Loucy (cell line): ENCODE results near the gene PRPSAP1.

ENCODE experiments used
- H2AFZ ChIP-seq: fragments of 200-600 bp; sonication (generic); 2 replicates; pipeline ENCODE4 v1.6.0; 2016; ENCODE audit warnings: antibody characterized with exemption, mild to moderate bottlenecking, low read length, moderate library complexity
- H3F3A ChIP-seq: fragments of 200-600 bp; 2 replicates; pipeline ENCODE4 v1.6.0; 2016; ENCODE audit warnings: antibody characterized with exemption, low read depth, mild to moderate bottlenecking
- H3K27me3 ChIP-seq: fragments of 200-600 bp; sonication (generic); 2 replicates; pipeline ENCODE4 v1.6.1; 2014; ENCODE audit warnings: low read length, mild to moderate bottlenecking; ENCODE audit not compliant: insufficient read depth, poor library complexity, severe bottlenecking
- H3K36me3 ChIP-seq: fragments of 200-600 bp; sonication (generic); 2 replicates; pipeline ENCODE4 v1.6.1; 2016; ENCODE audit warnings: low read length; ENCODE audit not compliant: insufficient read depth
- H3K4me1 ChIP-seq: fragments of 200-600 bp; sonication (generic); 2 replicates; pipeline ENCODE4 v1.5.1; 2014; ENCODE audit warnings: low read length, mild to moderate bottlenecking; ENCODE audit not compliant: insufficient read depth, poor library complexity, severe bottlenecking
- H3K4me2 ChIP-seq: fragments of 200-600 bp; sonication (generic); 2 replicates; pipeline ENCODE4 v1.6.0; 2014; ENCODE audit warnings: antibody characterized with exemption, low read length, low read depth, mild to moderate bottlenecking; ENCODE audit not compliant: poor library complexity, severe bottlenecking
- H3K4me3 ChIP-seq: fragments of 200-600 bp; sonication (generic); 2 replicates; pipeline ENCODE4 v1.5.1; 2014; ENCODE audit warnings: low read length, mild to moderate bottlenecking, mixed read lengths; ENCODE audit not compliant: poor library complexity, severe bottlenecking
- H3K79me2 ChIP-seq: fragments of 200-600 bp; sonication (generic); 2 replicates; pipeline ENCODE4 v1.6.1; 2014; ENCODE audit warnings: low read length; ENCODE audit not compliant: insufficient read depth
- H3K9ac ChIP-seq: fragments of 200-600 bp; sonication (generic); 2 replicates; pipeline ENCODE4 v1.6.0; 2014; ENCODE audit warnings: mild to moderate bottlenecking, low read depth, low read length, moderate library complexity; ENCODE audit not compliant: poor library complexity, severe bottlenecking
- H3K9me2 ChIP-seq: fragments of 200-600 bp; sonication (generic); replicated peaks from 2 replicates; pipeline ENCODE4 v1.6.1; 2016; ENCODE audit warnings: low read depth, low read length, mixed read lengths
- H3K9me3 ChIP-seq: fragments of 200-600 bp; sonication (generic); 2 replicates; pipeline ENCODE4 v1.6.1; 2014; ENCODE audit warnings: mild to moderate bottlenecking, antibody characterized with exemption, low read length, low read depth; ENCODE audit not compliant: insufficient read depth
- H4K20me1 ChIP-seq: fragments of 200-600 bp; sonication (generic); 2 replicates; pipeline ENCODE4 v1.6.0; 2014; ENCODE audit warnings: antibody characterized with exemption, low read length, mild to moderate bottlenecking; ENCODE audit not compliant: insufficient read depth, poor library complexity, severe bottlenecking
- EZH2phosphoT487 ChIP-seq: fragments of 200-600 bp; IDR thresholded peaks from 2 replicates; pipeline ENCODE4 v1.6.1; 2018; ENCODE audit warnings: antibody characterized with exemption, mild to moderate bottlenecking, moderate library complexity, borderline replicate concordance
- TF ChIP-seq, protein P1 (sequence below): fragments of 200-600 bp; sonication (generic); conservative IDR thresholded peaks from 2 replicates; pipeline ENCODE4 v1.5.1; 2014; ENCODE audit warnings: mild to moderate bottlenecking, antibody characterized with exemption, low read length

Gene PRPSAP1

GRCh38 chr17:76280650-76281049 lies 73.1 kb downstream of the PRPSAP1 start:
- Histone ChIP-seq H4K20me1 (no peaks in the 10 kb centered on the region), H2AFZ (no peak overlapping the region), H3K9ac (no peak overlapping the region), H3K27me3 (no peaks in the 10 kb centered on the region), H3K9me3 (no peaks in the 10 kb centered on the region), H3K36me3 (no peaks in the 10 kb centered on the region), H3F3A (no peaks in the 10 kb centered on the region), H3K4me1 (no peaks in the 10 kb centered on the region), H3K4me2 (no peak overlapping the region), H3K9me2 (no peaks in the 10 kb centered on the region), H3K79me2 (no peaks in the 10 kb centered on the region), H3K4me3 (no peak overlapping the region)
- no peak for TF ChIP-seq EZH2phosphoT487
- TF ChIP-seq, protein P1, sequence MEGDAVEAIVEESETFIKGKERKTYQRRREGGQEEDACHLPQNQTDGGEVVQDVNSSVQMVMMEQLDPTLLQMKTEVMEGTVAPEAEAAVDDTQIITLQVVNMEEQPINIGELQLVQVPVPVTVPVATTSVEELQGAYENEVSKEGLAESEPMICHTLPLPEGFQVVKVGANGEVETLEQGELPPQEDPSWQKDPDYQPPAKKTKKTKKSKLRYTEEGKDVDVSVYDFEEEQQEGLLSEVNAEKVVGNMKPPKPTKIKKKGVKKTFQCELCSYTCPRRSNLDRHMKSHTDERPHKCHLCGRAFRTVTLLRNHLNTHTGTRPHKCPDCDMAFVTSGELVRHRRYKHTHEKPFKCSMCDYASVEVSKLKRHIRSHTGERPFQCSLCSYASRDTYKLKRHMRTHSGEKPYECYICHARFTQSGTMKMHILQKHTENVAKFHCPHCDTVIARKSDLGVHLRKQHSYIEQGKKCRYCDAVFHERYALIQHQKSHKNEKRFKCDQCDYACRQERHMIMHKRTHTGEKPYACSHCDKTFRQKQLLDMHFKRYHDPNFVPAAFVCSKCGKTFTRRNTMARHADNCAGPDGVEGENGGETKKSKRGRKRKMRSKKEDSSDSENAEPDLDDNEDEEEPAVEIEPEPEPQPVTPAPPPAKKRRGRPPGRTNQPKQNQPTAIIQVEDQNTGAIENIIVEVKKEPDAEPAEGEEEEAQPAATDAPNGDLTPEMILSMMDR = no peak

GRCh38 chr17:76279742-76280287 lies 73.9 kb downstream of the PRPSAP1 start:
- no peaks in the 10 kb centered on the region for H3K9me3 ChIP-seq
- H3K4me1 ChIP-seq = no peaks in the 10 kb centered on the region
- H3K27me3 ChIP-seq = no peaks in the 10 kb centered on the region
- no peak overlapping the region for H3K4me2 ChIP-seq
- no peaks in the 10 kb centered on the region for H3K79me2 ChIP-seq
- no peak overlapping the region for H3K9ac ChIP-seq
- no peaks in the 10 kb centered on the region for H4K20me1 ChIP-seq
- H3K4me3 ChIP-seq = no peak overlapping the region
- no peak for TF ChIP-seq EZH2phosphoT487
- TF ChIP-seq, protein P1 = no peak; the same call in 1 of the 2 replicates
- no peaks in the 10 kb centered on the region for H3K36me3 ChIP-seq
- no peaks in the 10 kb centered on the region for H3F3A ChIP-seq
- no peak overlapping the region for H2AFZ ChIP-seq
- no peaks in the 10 kb centered on the region for H3K9me2 ChIP-seq

DNA sequence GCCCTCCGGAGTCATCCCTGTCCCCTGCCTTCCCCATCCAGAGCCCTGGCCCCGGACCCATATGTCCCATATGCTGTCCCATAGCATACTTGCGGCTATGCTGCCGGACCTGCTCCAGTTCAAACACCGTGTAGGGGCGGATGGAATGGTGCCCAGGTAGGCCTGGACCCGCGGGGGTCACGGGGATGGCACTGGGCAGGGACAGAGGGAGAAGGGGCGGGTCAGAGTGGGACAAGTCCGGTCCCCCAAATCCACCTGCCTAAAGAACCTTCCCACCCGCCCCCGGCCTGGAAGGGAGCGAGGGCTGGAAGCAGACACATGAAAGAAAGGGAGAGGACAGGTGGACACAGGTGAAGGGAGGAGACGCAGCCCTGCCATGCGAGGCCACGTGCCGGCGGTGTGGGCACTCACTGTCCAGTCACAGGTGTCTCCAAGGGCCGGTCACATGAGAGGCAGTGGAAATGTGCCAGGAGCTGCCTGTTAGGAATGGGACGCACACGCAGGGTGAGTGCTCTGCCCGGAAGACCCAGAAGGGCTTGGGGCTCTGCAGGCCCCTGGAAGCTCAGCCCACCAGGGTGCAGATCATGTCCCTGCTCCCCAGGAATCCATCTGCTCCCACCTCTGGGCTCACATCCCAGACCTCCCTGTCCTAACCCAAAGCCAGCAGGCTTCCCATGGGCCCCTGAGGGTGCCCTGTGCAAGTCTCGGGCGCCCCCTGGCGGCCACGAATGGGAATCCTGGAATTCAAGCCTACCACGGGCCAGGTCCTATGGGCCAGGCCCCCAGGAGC lies 74.6 kb downstream of the PRPSAP1 start:
- no peak overlapping the region for H3K4me3 ChIP-seq
- H3F3A ChIP-seq = no peaks in the 10 kb centered on the region
- no peak overlapping the region for H3K4me2 ChIP-seq
- H3K79me2 ChIP-seq = no peaks in the 10 kb centered on the region
- H3K4me1 ChIP-seq = no peaks in the 10 kb centered on the region
- H3K27me3 ChIP-seq = no peaks in the 10 kb centered on the region
- no peak overlapping the region for H3K9ac ChIP-seq
- H3K36me3 ChIP-seq = no peaks in the 10 kb centered on the region
- no peaks in the 10 kb centered on the region for H3K9me2 ChIP-seq
- TF ChIP-seq EZH2phosphoT487 = no peak
- TF ChIP-seq, protein P1 = peak; percentile 98
- no peaks in the 10 kb centered on the region for H4K20me1 ChIP-seq
- no peaks in the 10 kb centered on the region for H3K9me3 ChIP-seq
- H2AFZ ChIP-seq = no peak overlapping the region
